Measurements from ENCODE around the gene DDX39A.
"Not testable (repeated sequence)": the region's sequence is repeated elsewhere in the genome, so short reads cannot be mapped to it uniquely, and the experiment has no call there.

DDX39A gene

DNA sequence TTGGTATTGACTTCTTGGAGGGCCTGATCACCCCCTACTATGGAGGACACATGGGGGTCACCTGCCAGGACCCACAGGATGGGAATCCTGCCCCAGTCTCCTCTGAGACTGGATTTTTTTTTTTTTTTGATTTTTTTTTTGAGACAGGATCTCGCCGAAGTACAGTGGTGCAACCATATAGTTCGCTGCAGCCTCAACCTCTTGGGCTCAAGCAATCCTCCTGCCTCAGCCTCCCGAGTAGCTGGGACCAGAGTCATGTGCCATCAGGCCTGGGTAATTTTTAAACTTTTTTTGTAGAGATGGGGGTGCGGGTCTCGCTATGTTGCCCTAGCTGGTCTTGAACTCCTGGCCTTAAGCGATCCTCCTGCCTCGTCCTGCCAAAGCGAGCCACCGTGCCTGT lies 52.1 kb downstream of the DDX39A start:
- DNase-seq = no peak

DNA sequence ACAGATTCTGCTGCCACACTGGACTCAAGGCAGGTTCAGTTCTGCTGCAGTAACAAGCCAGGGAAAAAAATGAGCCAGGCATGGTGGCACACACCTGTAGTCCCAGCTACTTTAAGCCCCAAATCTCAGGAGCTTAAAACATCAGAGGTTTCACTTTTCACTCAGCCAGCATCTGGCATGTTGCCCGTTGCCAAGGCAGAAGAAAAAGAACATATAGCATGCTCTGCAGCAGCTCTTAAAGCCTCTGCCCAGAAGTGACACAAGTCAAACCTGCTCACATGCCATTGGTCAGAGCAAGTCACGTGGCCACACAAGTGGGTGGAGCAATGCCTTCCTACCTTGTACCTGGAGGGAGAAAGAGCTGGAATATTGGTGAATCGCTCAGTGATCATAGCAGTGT lies 52.6 kb downstream of the DDX39A start:
- peak in 30 of 58 donors; percentile 3 to 72 (median 22) for DNase-seq

DNA sequence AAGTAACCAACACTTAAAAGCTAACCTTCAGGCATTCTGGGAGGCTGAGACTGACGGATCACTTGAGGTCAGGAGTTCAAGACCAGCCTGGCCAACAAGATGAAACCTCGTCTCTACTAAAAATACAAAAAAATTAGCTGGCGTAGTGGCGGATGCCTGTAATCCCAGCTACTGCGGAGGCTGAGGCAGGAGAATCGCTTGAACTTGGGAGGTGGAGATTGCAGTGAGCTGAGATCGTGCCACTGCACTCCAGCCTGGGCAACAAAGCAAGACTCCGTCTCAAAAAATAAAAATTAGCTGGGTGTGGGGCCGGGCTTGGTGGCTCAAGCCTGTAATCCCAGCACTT lies 55.1 kb downstream of the DDX39A start:
- DNase-seq = not testable (repeated sequence)

DNA sequence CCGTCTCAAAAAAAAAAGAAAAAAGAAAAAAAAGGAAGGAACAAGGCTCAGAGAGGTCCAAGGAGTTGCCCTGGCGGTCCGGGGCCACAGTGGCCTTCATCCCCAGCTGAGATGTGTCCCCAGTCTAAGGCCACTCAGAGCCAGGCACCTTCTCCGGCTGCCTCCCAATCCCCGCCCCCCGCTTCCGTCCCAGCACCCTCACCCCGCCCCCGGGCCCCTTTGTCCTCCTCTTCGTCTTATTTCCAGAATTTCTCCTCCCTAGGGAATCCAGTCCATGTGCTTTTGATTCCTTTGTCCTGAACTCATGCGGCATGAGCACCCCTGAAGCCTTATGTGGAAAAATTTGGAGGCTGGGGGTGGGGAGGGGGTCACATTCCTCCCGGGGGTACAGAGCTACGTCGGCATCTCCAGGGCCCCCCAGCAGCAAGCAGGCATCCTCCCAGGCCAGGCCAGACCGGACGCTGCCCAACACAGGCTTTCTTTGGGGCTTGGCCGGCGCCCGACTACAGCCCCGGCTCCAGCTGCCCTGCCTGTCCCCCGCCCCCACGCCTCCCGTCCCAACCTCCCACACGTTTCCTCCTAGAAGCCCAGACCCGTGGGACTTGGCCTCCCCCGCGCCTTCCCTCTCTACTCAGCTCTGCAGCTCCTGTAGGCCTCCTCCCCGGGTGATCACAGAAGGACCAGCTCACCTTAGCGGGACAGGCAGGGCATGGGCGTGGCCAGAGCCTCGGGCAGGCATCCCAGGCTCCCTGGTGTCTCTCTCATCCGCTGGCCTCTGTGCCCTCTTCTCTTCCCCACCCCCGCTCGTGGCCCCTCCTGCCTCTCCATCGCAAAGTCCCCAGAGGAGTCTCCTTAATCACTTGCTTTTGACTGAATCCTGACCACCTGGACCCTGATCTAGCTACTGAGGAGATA lies 55.7 kb downstream of the DDX39A start:
- peak in 18 of 58 donors; percentile 4 to 38 (median 16) for DNase-seq

DNA sequence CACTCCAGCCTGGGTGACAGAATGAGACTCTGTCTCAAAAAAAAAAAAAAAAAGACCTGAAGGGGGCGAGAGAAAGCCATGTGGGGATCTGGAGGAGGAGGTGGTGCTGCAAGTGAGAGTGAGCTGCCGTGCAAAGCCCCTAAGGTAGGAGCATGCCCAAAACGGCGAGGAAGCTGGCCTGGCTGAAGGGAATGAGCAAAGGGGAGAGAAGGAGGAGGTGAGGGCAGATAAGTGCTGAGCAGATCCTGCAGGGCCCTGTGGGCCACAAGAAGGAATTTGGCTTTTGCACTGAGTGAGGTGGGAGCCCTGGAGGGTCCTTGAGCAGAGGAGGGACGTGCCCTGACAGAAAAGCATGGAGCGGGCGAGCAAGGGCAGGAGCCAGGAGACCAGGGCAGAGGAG lies 57.3 kb downstream of the DDX39A start:
- no peak for DNase-seq
